NCI-H82 treated with DMSO at 0.1 percent for 48 hours (cell line): ENCODE measurements around the gene RHCE.
"Not testable (repeated sequence)": the region's sequence is repeated elsewhere in the genome, so short reads cannot be mapped to it uniquely, and the experiment has no call there.

Experiments used
- DNase-seq: peaks from one replicate; lab custom pipeline; 2025; ENCODE audit not compliant: unreplicated experiment; lab: John Stamatoyannopoulos, UW

RHCE gene

DNA sequence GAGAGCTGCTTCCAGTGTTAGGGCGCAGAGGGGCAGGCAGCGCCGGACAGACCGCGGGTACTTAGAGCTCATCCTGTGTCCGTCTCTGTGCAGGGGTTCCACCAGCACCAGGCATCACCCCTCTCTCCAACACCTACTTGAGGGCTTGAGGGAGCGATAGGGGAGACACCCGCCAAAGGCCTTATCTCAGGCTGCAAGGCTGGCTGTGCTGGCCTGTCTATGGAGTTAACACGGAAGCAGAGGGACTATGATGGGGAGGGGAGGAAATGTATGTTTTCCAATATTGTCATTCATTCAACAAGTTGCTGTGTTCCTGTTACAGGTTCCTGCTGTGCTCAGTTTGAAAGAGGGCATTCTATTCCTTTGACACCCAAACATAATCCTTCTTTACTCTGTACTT is at the start of gene RHCE:
Gene RHCE (minus strand): TSS at position 111 of the 400 bp plus-strand sequence. CDS start 39 bp downstream, at position 72.
- not testable (repeated sequence) for DNase-seq

DNA sequence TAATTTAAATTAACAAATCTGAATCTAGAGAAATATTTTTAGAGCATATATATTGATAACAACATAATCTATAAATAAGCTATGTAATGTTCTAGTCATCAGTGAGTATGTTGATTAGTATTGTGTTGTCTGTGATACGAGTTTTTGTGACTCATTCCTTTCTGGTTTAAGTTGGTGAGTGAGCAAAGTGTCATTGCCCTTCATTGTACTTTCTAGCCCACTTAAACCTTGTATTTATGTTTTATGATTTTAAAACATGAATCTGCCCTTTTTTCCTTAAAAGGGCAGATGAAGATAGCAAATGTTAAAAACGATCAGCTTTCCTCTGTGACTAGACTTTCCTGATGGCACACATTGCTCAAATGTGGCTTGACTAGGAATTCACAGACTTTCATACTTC is 48.6 kb upstream of the RHCE start:
- DNase-seq: no peak

GRCh38 chr1:25468033-25468432 is 47.4 kb upstream of the RHCE start:
- no peak for DNase-seq

- no peak for DNase-seq
These were observed 47.0 kb upstream of the RHCE start for GRCh38 chr1:25467616-25468015.

GRCh38 chr1:25467193-25467592 is 46.6 kb upstream of the RHCE start:
- no peak for DNase-seq

GRCh38 chr1:25462732-25463131 is 42.1 kb upstream of the RHCE start:
- no peak for DNase-seq

GRCh38 chr1:25461849-25462248 is 41.2 kb upstream of the RHCE start:
- DNase-seq: no peak

GRCh38 chr1:25460816-25461215 is 40.2 kb upstream of the RHCE start:
- DNase-seq: not testable (repeated sequence)

DNA sequence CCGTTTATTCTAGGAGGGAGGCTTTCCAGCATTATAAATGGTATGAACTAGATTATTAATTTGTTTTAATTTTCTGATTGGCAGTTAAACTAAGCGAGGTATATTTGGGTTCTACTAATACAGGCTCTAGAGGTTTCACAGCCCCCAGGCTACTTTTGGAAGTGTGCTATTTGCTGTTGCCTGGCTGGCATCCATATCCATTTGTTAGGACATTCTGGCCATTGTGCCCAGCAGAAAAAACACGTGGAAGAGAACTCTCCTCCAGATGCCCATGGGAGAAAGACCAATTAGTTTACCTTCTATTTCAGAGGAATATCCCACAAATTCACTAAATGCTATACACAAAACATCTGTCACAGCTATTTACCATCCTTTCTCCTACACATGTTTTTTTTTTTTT is 39.4 kb upstream of the RHCE start:
- no peak for DNase-seq

- no peak for DNase-seq
These were observed 38.1 kb upstream of the RHCE start for GRCh38 chr1:25458541-25459298.

DNA sequence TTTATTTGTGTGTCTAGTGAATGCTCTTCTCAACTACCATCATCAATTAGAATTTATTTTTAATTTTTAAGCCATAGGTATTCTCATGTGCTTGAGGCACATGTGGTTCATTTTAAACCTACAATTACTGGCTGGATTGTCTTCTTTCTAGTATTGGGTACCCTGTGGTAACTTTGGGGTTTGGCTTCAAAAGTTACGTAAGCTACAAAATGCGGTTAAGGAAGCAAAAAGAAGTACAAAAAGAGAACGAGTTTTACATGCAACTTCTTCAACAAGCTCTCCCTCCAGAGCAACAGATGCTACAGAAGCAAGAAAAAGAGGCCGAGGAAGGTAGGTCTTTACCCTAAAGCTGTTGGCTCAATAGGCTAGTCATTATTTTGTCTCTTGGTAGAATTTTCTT is 35.9 kb upstream of the RHCE start:
- no peak for DNase-seq

GRCh38 chr1:25451908-25452307 is 31.3 kb upstream of the RHCE start:
- no peak for DNase-seq

- no peak for DNase-seq
These were observed 30.3 kb upstream of the RHCE start for GRCh38 chr1:25450891-25451290.

GRCh38 chr1:25447547-25447946 is 26.9 kb upstream of the RHCE start:
- DNase-seq: no peak

DNA sequence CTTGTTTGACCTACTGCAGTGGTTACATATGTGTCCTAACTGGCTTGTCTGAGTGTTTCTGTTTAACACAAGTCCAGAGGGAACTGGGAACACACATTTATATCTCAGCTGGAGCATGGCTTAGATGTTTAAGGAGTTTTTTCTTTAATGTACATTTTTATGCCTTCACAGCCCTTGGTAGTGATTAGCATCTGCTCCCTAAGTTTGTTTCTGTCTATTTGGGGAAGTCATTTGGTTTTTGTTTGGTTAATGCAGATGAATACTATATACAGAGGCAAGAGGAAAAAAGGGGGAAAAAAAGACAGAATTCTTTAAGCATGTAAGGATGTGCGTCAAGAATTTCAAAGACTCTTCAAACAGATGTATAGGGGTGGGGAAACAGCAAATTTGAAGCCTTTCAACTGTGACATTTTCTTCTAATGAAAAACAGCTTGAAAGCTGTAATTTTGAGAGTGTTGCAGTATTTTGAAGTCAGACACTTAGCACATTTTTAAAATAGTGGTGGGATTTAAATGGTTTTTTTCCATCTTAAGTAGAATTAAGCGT is 25.4 kb upstream of the RHCE start:
- DNase-seq: no peak

DNA sequence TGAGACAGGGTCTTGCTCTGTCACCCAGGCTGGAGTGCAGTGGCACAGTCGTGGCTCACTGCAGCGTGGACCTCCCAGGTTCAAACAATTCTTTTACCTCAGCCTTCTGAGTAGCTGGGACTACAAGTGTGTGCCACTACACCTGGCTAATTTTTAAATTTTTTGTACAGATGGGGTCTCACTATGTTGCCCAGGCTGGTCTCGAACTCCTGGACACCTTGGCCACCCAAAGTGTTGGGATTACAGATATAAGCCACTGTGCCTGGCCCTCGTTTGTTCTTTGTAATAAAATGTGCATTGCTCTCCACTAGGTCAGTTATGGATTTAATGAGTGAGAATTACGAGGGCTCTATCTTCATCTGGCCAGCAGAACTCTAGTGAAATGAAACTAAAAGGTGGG is 24.0 kb upstream of the RHCE start:
- not testable (repeated sequence) for DNase-seq

DNA sequence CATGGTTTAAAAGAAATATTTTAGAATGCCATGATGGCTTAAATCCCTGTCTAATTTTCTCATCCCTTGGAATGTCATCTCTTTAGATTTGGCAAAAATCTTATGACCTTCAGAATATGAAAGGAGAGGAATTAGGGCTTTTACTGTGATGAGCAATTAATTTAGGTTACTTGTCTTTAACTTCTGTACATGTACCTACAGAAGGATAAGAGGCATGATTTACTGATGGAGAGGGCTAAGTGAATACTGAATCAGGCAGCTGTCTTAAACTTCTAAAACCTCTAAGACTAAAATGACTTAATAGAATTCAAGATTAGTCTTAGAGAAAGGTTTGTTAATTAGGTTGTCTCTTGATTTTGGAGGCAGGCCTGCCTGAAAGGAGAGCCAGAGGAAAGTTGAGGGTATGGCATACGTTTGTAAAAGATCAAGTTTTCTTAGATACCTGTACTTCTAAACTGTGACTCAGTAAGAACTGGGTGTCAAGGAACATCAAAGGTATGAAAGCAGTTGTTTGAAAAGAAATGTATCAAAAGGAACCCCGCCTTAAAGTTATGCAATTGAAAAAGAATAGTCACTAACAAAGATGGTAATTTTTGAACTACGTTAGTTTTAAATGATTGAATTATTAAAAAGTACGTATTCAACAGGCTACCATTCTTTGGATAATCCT is 22.5 kb upstream of the RHCE start:
- peak; percentile 41 for DNase-seq

- no peak for DNase-seq
These were observed 21.6 kb upstream of the RHCE start for GRCh38 chr1:25442178-25442577.

DNA sequence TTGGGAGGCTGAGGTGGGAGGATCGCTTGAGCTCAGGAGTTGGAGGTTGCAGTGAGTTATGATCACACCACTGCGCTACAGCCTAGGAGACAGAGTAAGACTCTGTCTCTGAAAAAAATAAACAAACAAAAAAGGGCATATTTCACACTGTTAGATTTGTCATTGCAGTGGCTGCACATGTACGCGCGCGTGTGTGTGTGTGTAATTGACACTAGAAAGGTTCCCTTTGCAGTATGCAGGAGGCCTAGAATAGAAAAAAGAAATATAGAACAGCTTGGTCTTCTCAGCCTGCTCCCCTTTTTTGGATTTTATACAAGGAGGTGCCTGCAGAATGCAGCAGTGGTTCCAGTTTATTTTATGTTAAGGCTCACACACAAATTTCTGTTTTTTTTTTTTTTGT is 18.7 kb upstream of the RHCE start:
- no peak for DNase-seq

- no peak for DNase-seq
These were observed 17.0 kb upstream of the RHCE start for GRCh38 chr1:25437672-25438071.

GRCh38 chr1:25435397-25436108 is 14.9 kb upstream of the RHCE start:
- no peak for DNase-seq
